Measurements from ENCODE around the gene NOC4L.

NOC4L gene

GRCh38 chr12:132171968-132172521, 27.8 kb downstream of the NOC4L start:
- DNase-seq = no peak

- no peak for DNase-seq
Measured at GRCh38 chr12:132172619-132173018, 28.4 kb downstream of the NOC4L start.

- DNase-seq = no peak
Measured at GRCh38 chr12:132173135-132174014, 29.1 kb downstream of the NOC4L start.

GRCh38 chr12:132174015-132174838, 30.0 kb downstream of the NOC4L start:
- no peak for DNase-seq

GRCh38 chr12:132174839-132175490, 30.7 kb downstream of the NOC4L start:
- DNase-seq = no peak

GRCh38 chr12:132175496-132176384, 31.5 kb downstream of the NOC4L start:
- no peak for DNase-seq

- no peak for DNase-seq
Measured at GRCh38 chr12:132176385-132176919, 32.2 kb downstream of the NOC4L start.

- no peak for DNase-seq
Measured at GRCh38 chr12:132176920-132177551, 32.8 kb downstream of the NOC4L start.

GRCh38 chr12:132178316-132178715, 34.1 kb downstream of the NOC4L start:
- DNase-seq = no peak

GRCh38 chr12:132178801-132179401, 34.6 kb downstream of the NOC4L start:
- DNase-seq = no peak

GRCh38 chr12:132179431-132180362, 35.4 kb downstream of the NOC4L start:
- no peak for DNase-seq

GRCh38 chr12:132180648-132181546, 36.6 kb downstream of the NOC4L start:
- no peak for DNase-seq

- no peak for DNase-seq
Measured at GRCh38 chr12:132181570-132182200, 37.4 kb downstream of the NOC4L start.

- DNase-seq = no peak
Measured at GRCh38 chr12:132182206-132182710, 38.0 kb downstream of the NOC4L start.

- DNase-seq = no peak
Measured at GRCh38 chr12:132182711-132183365, 38.6 kb downstream of the NOC4L start.

- DNase-seq = no peak
Measured at GRCh38 chr12:132185705-132186104, 41.4 kb downstream of the NOC4L start.

- no peak for DNase-seq
Measured at GRCh38 chr12:132186208-132186856, 42.1 kb downstream of the NOC4L start.

Measured in CD4-positive, alpha-beta T cell treated with Interferon gamma for 1 hour (primary cell).